Skeletal muscle tissue (tissue), 4 donors: ENCODE measurements around the gene AHDC1. TPM values are rescaled to one million over a fixed set of nuclear protein-coding genes. Genes with fewer than 3 reads are reported as not detected.
"Not testable (repeated sequence)": the region's sequence is repeated elsewhere in the genome, so short reads cannot be mapped to it uniquely, and the experiment has no call there.

Source experiments
- H3K27ac ChIP-seq: one replicate; pipeline ENCODE4 v1.7.0; 2013; ENCODE audit warnings: mild to moderate bottlenecking, low read depth, low read length, inconsistent platforms
- H3K27me3 ChIP-seq, 3 donors: one replicate each; pipeline ENCODE4 v1.7.0; 2013; ENCODE audit warnings: low read length in 3 of 3; ENCODE audit not compliant: control insufficient read depth in 3 of 3, insufficient read depth in 3 of 3
- H3K36me3 ChIP-seq, 3 donors: one replicate each; pipeline ENCODE4 v1.7.0; 2013; ENCODE audit warnings: low read length in 3 of 3; ENCODE audit not compliant: control insufficient read depth in 3 of 3, insufficient read depth in 3 of 3
- H3K4me1 ChIP-seq, 3 donors: one replicate each; pipeline ENCODE4 v1.7.0; 2013; ENCODE audit warnings: low read length in 3 of 3, mild to moderate bottlenecking in 3 of 3; ENCODE audit not compliant: control insufficient read depth in 3 of 3, insufficient read depth in 3 of 3
- H3K4me3 ChIP-seq, 3 donors: one replicate each; pipeline ENCODE4 v1.7.0; 2013; ENCODE audit warnings: low read length in 3 of 3
- H3K9ac ChIP-seq, 3 donors: one replicate each; pipeline ENCODE4 v1.7.0; 2013; ENCODE audit warnings: low read length in 3 of 3, mild to moderate bottlenecking in 3 of 3, moderate library complexity in 2 of 3, low read depth in 1 of 3
- H3K9me3 ChIP-seq, 3 donors: one replicate each; pipeline ENCODE4 v1.7.0; 2013; ENCODE audit warnings: low read length in 3 of 3; ENCODE audit not compliant: control insufficient read depth in 3 of 3
- total RNA-seq: library from RNA; depleted of rRNA; stranded (reverse); fragments of >200 nt; gene quantifications from one replicate; pipeline ENCODE4 v1.2.3, GENCODE V29; 2014
- donor health status: Osteomylitis.

The AHDC1 gene
- total RNA-seq, 1 donor from 2014 or later: 19.8 TPM

GRCh38 chr1:27547220-27548116 lies 56.5 kb downstream of the AHDC1 start:
- Histone ChIP-seq H3K4me1 (peaks cover 48 to 57% (median 51%) of the 10 kb centered on the region in 3 donors), H3K27me3 (no peaks in the 10 kb centered on the region), H3K9me3 (no peaks in the 10 kb centered on the region), H3K9ac (peak overlapping the region in 1 of 3 donors; percentile 76), H3K36me3 (peaks cover 40 to 50% (median 48%) of the 10 kb centered on the region in 3 donors), H3K4me3 (no peak overlapping the region), H3K27ac (peak overlapping the region; percentile 92)

DNA sequence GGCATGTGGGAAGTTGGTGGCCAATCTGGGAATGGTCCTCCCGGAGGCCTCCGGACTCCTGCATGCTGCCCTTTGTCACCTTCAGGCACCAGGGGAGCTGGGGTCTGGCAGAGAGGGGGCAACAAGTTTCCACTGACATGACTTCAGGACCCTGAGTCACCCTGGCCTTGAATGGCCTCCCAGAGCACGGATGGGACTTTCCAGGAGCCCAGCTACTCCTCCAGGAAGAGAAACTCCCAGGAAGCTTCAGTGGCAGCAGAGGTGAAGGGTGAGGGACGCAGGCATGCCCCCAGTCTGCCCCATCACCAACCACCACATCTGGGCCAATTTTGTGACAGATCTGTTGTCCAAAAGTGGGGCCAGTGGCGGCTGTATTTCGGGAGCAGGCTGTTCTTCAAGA lies 58.1 kb downstream of the AHDC1 start:
- Histone ChIP-seq H3K9ac (peak overlapping the region; percentile 40 to 76 (median 45)), H3K36me3 (peaks cover 33 to 44% (median 40%) of the 10 kb centered on the region in 3 donors), H3K4me1 (peaks cover 58 to 66% (median 62%) of the 10 kb centered on the region in 3 donors), H3K27ac (peak overlapping the region; percentile 92), H3K9me3 (no peaks in the 10 kb centered on the region), H3K27me3 (no peaks in the 10 kb centered on the region), H3K4me3 (peak overlapping the region in 1 of 3 donors; percentile 22)

- H3K9me3 ChIP-seq: no peaks in the 10 kb centered on the region
- H3K4me1 ChIP-seq: peaks cover 63 to 71% (median 68%) of the 10 kb centered on the region in 3 donors
- H3K4me3 ChIP-seq: peak overlapping the region in 1 of 3 donors; percentile 22
- H3K9ac ChIP-seq: peak overlapping the region; percentile 26 to 76 (median 47)
- H3K27ac ChIP-seq: peak overlapping the region; percentile 92
- peaks cover 27 to 39% (median 38%) of the 10 kb centered on the region in 3 donors for H3K36me3 ChIP-seq
- H3K27me3 ChIP-seq: no peaks in the 10 kb centered on the region
Observed at GRCh38 chr1:27545271-27545670, 58.7 kb downstream of the AHDC1 start.

GRCh38 chr1:27544834-27545233 lies 59.1 kb downstream of the AHDC1 start:
- Histone ChIP-seq H3K27ac (peak overlapping the region; percentile 92), H3K36me3 (peaks cover 28 to 35% (median 34%) of the 10 kb centered on the region in 3 donors), H3K9ac (peak overlapping the region; percentile 64 to 76 (median 71)), H3K4me3 (peak overlapping the region in 2 of 3 donors; percentile 7 to 22), H3K27me3 (no peaks in the 10 kb centered on the region), H3K4me1 (peaks cover 67 to 76% (median 72%) of the 10 kb centered on the region in 3 donors), H3K9me3 (no peaks in the 10 kb centered on the region)

DNA sequence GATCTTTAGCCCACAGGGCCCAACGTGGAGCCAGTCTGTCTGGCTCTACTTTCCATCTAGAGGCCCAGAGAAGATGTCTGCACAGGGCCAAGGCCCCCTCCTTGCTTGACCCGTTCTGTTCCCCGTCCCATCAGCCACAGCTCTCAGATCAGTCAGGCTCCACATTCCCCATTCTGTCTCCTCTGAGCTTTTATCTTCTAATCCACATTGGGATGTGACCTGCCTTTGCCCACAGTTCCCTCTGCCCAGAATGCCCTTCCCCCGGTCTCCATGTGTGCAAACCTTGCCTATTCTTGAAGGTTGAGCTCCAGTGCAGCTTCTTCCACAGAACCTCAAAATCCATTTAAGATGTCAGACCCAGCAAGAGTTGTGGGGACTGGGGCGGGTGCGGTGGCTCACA lies 60.7 kb downstream of the AHDC1 start:
- Histone ChIP-seq H3K9me3 (no peaks in the 10 kb centered on the region), H3K27ac (peak overlapping the region; percentile 92), H3K4me1 (peaks cover 76 to 91% (median 83%) of the 10 kb centered on the region in 3 donors), H3K4me3 (peak overlapping the region in 1 of 3 donors; percentile 35), H3K36me3 (peaks cover 23 to 27% (median 25%) of the 10 kb centered on the region in 3 donors), H3K9ac (peak overlapping the region; percentile 7 to 79 (median 39)), H3K27me3 (no peaks in the 10 kb centered on the region)

DNA sequence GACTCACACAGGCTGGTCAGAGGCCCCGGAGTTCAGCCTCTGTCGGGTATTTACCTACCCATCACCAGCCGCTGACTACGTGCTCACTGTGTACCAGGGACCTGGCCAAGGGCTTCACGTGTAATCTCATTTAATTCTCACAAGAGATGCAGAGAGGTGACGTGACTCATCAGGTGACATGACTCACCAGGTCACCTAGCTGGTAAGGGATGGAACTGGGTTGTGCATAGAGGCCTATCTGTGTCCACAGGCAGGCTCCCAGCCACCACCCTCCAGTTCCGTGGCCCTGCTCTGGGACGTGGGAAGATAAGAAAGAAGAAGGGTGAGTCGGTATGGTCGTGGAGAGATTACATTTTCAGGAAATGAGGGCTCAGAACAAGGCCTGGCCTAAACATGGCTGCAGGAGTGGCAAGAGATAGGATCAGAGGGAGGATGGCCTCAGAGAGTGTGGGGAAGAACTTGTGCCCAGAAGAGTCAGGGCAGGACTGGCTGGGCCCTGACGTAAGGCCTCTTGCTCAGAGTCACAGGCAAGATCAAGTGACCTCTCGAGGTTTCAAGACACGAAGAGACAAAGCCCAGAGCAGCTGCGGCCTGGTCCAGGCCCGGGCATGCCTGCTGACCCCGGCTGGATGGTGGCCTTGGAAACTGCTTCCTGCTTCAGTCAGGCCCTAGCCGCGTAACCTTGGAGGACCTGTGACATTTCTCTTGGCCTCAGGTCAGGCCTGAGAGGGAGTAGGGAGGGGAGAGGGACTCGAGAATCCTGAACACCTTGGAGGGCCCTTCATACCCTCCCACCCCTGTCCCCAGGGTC lies 61.3 kb downstream of the AHDC1 start:
- H3K4me1 ChIP-seq: peaks cover 82 to 92% (median 89%) of the 10 kb centered on the region in 3 donors

GRCh38 chr1:27539901-27540861 lies 63.8 kb downstream of the AHDC1 start:
- peaks cover 7 to 11% (median 10%) of the 10 kb centered on the region in 3 donors for H3K36me3 ChIP-seq
- peaks cover 84 to 91% (median 88%) of the 10 kb centered on the region in 3 donors for H3K4me1 ChIP-seq
- H3K27ac ChIP-seq: peak overlapping the region; percentile 73
- H3K4me3 ChIP-seq: no peak overlapping the region
- H3K9me3 ChIP-seq: no peaks in the 10 kb centered on the region
- no peaks in the 10 kb centered on the region for H3K27me3 ChIP-seq
- peak overlapping the region; percentile 40 to 68 (median 66) for H3K9ac ChIP-seq

More for the DNA sequence above, 61.3 kb downstream of the AHDC1 start:
- peaks cover 18 to 22% (median 19%) of the 10 kb centered on the region in 3 donors for H3K36me3 ChIP-seq
- no peaks in the 10 kb centered on the region for H3K9me3 ChIP-seq
- peak overlapping the region; percentile 39 to 79 (median 49) for H3K9ac ChIP-seq
- H3K27ac ChIP-seq: peak overlapping the region; percentile 92
- H3K27me3 ChIP-seq: no peaks in the 10 kb centered on the region
- H3K4me3 ChIP-seq: peak overlapping the region in 1 of 3 donors; percentile 35

DNA sequence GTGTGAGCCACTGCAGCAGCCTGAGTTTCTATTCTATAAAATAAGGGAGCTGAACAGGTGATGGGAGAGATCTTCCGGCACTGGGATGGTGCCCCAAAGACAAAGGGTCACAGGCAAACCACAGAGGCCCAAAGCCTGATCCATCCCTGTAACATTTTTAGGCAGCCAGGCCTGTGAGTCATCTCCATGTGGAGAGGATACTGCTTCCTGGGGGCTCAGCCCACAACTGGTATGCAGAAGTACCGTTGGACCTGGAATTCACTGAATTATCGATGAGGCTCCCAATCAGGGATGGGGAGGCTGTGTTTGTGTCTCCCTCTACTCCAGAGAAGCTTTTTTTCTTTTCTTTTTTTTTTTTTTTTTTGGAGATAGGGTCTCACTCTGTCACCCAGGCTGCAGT lies 65.2 kb downstream of the AHDC1 start:
- Histone ChIP-seq H3K36me3 (peaks cover 10 to 19% (median 18%) of the 10 kb centered on the region in 3 donors), H3K9ac (peak overlapping the region in 2 of 3 donors; percentile 15 to 19), H3K4me1 (peaks cover 70 to 77% (median 74%) of the 10 kb centered on the region in 3 donors), H3K27me3 (no peaks in the 10 kb centered on the region), H3K4me3 (no peak overlapping the region), H3K27ac (peak overlapping the region; percentile 73), H3K9me3 (no peaks in the 10 kb centered on the region)

DNA sequence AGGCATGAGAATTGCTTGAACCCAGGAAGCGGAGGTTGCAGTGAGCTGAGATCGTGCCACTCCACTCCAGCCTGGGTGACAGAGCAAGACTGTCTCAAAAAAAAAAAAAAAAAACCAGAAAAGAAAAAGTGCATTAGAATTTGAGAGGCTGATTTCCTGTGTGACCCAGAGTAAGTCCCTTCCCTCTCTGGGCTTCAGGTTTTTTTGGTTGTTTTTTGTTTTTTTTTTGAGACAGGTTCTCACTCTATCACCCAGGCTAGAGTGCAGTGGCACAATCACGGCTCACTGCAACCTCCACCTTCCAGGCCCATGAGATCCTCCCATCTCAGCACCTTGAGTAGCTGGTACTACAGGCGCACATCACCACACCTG lies 65.7 kb downstream of the AHDC1 start:
- not testable (repeated sequence) for H3K27me3 ChIP-seq, H3K9me3 ChIP-seq, H3K4me3 ChIP-seq
- peaks cover 65 to 72% (median 69%) of the 10 kb centered on the region in 3 donors for H3K4me1 ChIP-seq
- H3K27ac ChIP-seq: peak overlapping the region; percentile 73
- peak overlapping the region in 2 of 3 donors; percentile 15 to 74 for H3K9ac ChIP-seq
- H3K36me3 ChIP-seq: peaks cover 11 to 23% (median 23%) of the 10 kb centered on the region in 3 donors
